CD14-positive monocyte (primary cell): ENCODE results near the gene GNA12. TPM values are rescaled to one million over a fixed set of nuclear protein-coding genes. Genes with fewer than 3 reads are reported as not detected.

ENCODE experiments used
- DNase-seq, 3 donors: peaks; one replicate each; pipeline ENCODE4 v3.0.0-alpha.2; 2011 to 2022
- H2AFZ ChIP-seq: 2 replicates; pipeline ENCODE4 v1.6.0; 2012; ENCODE audit warnings: mild to moderate bottlenecking, low read depth, low read length, inconsistent platforms; ENCODE audit not compliant: insufficient read depth, poor library complexity, severe bottlenecking
- H3K27ac ChIP-seq, 2 donors: 1 replicate in 1 of 2; 2 replicates in 1 of 2; pipeline ENCODE4 v1.5.1; 2012 to 2013; ENCODE audit warnings: low read length in 2 of 2, control low read depth in 1 of 2, inconsistent platforms in 1 of 2, low read depth in 1 of 2, mild to moderate bottlenecking in 1 of 2
- H3K27me3 ChIP-seq, 2 donors: one replicate each; pipeline versions ENCODE4 v1.6.0 to v1.6.1; 2011 to 2013; ENCODE audit warnings: low read length in 2 of 2; ENCODE audit not compliant: control insufficient read depth in 2 of 2, insufficient read depth in 2 of 2
- H3K36me3 ChIP-seq, 2 donors: replicated peaks in 1 of 2; 1 replicate in 1 of 2; 2 replicates in 1 of 2; pipeline versions ENCODE4 v1.5.1 to v1.6.1; 2012 to 2013; ENCODE audit warnings: low read length in 2 of 2, control low read depth in 1 of 2, inconsistent platforms in 1 of 2, mild to moderate bottlenecking in 1 of 2; ENCODE audit not compliant: insufficient read depth in 2 of 2, control insufficient read depth in 1 of 2
- H3K4me1 ChIP-seq, 2 donors: 1 replicate in 1 of 2; 2 replicates in 1 of 2; pipeline versions ENCODE4 v1.5.1 to v1.6.1; 2012 to 2013; ENCODE audit warnings: low read length in 2 of 2, control low read depth in 1 of 2, inconsistent platforms in 1 of 2, mild to moderate bottlenecking in 1 of 2, moderate library complexity in 1 of 2; ENCODE audit not compliant: insufficient read depth in 2 of 2, control insufficient read depth in 1 of 2
- H3K4me2 ChIP-seq: replicated peaks from 2 replicates; pipeline ENCODE3; 2012; ENCODE audit warnings: low read length, moderate library complexity, mild to moderate bottlenecking; ENCODE audit not compliant: poor library complexity, severe bottlenecking; ENCODE audit errors: extremely low read depth
- H3K4me3 ChIP-seq, 3 experiments: fragments of 200-600 bp in 1 of 3; sonication (generic) in 1 of 3; replicated peaks in 1 of 3; 1 replicate in 2 of 3; 2 replicates in 1 of 3; pipeline ENCODE4 v1.5.1; 2011 to 2013; ENCODE audit warnings: low read length in 3 of 3, mild to moderate bottlenecking in 3 of 3, control low read depth in 2 of 3, low read depth in 2 of 3, inconsistent platforms in 1 of 3, moderate library complexity in 1 of 3
- H3K79me2 ChIP-seq: 2 replicates; pipeline ENCODE4 v1.6.0; 2012; ENCODE audit warnings: mild to moderate bottlenecking, control low read depth, inconsistent platforms, low read length, moderate library complexity; ENCODE audit not compliant: insufficient read depth
- H3K9ac ChIP-seq: 2 replicates; pipeline ENCODE4 v1.6.0; 2017; ENCODE audit warnings: low read length, mild to moderate bottlenecking; ENCODE audit not compliant: insufficient read depth, poor library complexity, severe bottlenecking
- H3K9me3 ChIP-seq, 2 donors: replicated peaks in 1 of 2; 1 replicate in 1 of 2; 2 replicates in 1 of 2; pipeline versions ENCODE4 v1.5.1 to v1.6.1; 2012 to 2013; ENCODE audit warnings: low read length in 2 of 2, control low read depth in 1 of 2; ENCODE audit not compliant: control insufficient read depth in 1 of 2, insufficient read depth in 1 of 2
- H4K20me1 ChIP-seq: 2 replicates; pipeline ENCODE4 v1.6.0; 2012; ENCODE audit warnings: mild to moderate bottlenecking, low read length, control low read depth, moderate library complexity; ENCODE audit not compliant: insufficient read depth
- H3K27ac Mint-ChIP-seq, 7 donors: one replicate each; pipeline ENCODE4 v1.8.0; 2020; ENCODE audit warnings: mild to moderate bottlenecking in 7 of 7, mixed read lengths in 7 of 7, moderate library complexity in 6 of 7, inconsistent platforms in 2 of 7
- H3K27me3 Mint-ChIP-seq, 3 donors: one replicate each; pipeline ENCODE4 v1.8.0; 2021 to 2022; ENCODE audit warnings: low read depth in 3 of 3, mild to moderate bottlenecking in 3 of 3, mixed read lengths in 3 of 3, moderate library complexity in 3 of 3, inconsistent platforms in 1 of 3
- H3K36me3 Mint-ChIP-seq, 2 donors: one replicate each; pipeline ENCODE4 v1.8.0; 2020; ENCODE audit warnings: mixed read lengths in 2 of 2, inconsistent platforms in 1 of 2, mild to moderate bottlenecking in 1 of 2
- H3K4me1 Mint-ChIP-seq: one replicate; pipeline ENCODE4 v1.8.0; 2020; ENCODE audit warnings: mild to moderate bottlenecking, mixed read lengths
- H3K4me3 Mint-ChIP-seq, 2 donors: one replicate each; pipeline ENCODE4 v1.8.0; 2020; ENCODE audit warnings: mild to moderate bottlenecking in 2 of 2, mixed read lengths in 2 of 2, moderate library complexity in 1 of 2
- H3K9me3 Mint-ChIP-seq, 7 donors: one replicate each; pipeline ENCODE4 v1.8.0; 2020 to 2022; ENCODE audit warnings: mixed read lengths in 7 of 7, mild to moderate bottlenecking in 6 of 7, moderate library complexity in 6 of 7, inconsistent platforms in 2 of 7
- WGBS: methylation state at CpG from one replicate; pipeline ENCODE4 v1.1.5; 2013; ENCODE audit warnings: missing lambda C conversion rate; ENCODE audit not compliant: insufficient coverage; 5-methylcytosine and 5-hydroxymethylcytosine counted together
- intact Hi-C, 2 donors: fragments of 100-400 bp; cut with micrococcal nuclease; formaldehyde crosslinking; loops; one replicate each; pipeline versions ENCODE4 v1.15.0 to v1.15.1; 2023
- polyA plus RNA-seq, 3 donors: library from polyadenylated mRNA; depleted of rRNA in 1 of 3; unstranded in 2 of 3; stranded (reverse) in 1 of 3; fragments of 300-500 nt in 2 of 3; fragments of >200 nt in 1 of 3; fragmentation: Illumina TruSeq in 2 of 3; gene quantifications; 1 replicate in 2 of 3; 2 replicates in 1 of 3; pipeline ENCODE4 v1.2.3, GENCODE V29; 2012 to 2021
- TF ChIP-seq, protein P1 (sequence below): fragments of 200-600 bp; IDR thresholded peaks from one replicate; pipeline ENCODE4 v1.8.0; 2022; ENCODE audit warnings: antibody characterized with exemption, mild to moderate bottlenecking

GNA12 gene
- polyA plus RNA-seq, 3 donors: 3.4 to 25.9 (median 10.6) TPM

- DNase-seq: peak; percentile 55 to 86 (median 65)
- Histone ChIP-seq H3K9ac (peak overlapping the region; percentile 34), H3K9me3 (no peaks in the 10 kb centered on the region), H3K36me3 (no peaks in the 10 kb centered on the region), H3K27me3 (peaks cover 15 to 41% of the 10 kb centered on the region in 2 donors), H3K79me2 (no peaks in the 10 kb centered on the region), H3K27ac (peak overlapping the region; percentile 55 to 60), H3K4me1 (peaks cover 80 to 82% of the 10 kb centered on the region in 2 donors), H3K4me2 (peak overlapping the region; percentile 13), H2AFZ (no peak overlapping the region), H3K4me3 (no peak overlapping the region), H4K20me1 (no peaks in the 10 kb centered on the region)
- Mint-ChIP-seq H3K9me3 (peaks cover 0 to 13% (median 3%) of the 10 kb centered on the region in 7 donors), H3K27me3 (peaks cover 43 to 59% (median 47%) of the 10 kb centered on the region in 3 donors), H3K36me3 (peaks cover 2 to 4% of the 10 kb centered on the region in 2 donors), H3K4me3 (peak overlapping the region; percentile 48 to 73), H3K4me1 (peaks cover 43% of the 10 kb centered on the region), H3K27ac (peak overlapping the region in 6 of 7 donors; percentile 85 to 95 (median 91))
- 63% methylated on average over 11 of the region's 18 CpGs for WGBS
- intact Hi-C loops: no loop called here
- TF ChIP-seq, protein P1, sequence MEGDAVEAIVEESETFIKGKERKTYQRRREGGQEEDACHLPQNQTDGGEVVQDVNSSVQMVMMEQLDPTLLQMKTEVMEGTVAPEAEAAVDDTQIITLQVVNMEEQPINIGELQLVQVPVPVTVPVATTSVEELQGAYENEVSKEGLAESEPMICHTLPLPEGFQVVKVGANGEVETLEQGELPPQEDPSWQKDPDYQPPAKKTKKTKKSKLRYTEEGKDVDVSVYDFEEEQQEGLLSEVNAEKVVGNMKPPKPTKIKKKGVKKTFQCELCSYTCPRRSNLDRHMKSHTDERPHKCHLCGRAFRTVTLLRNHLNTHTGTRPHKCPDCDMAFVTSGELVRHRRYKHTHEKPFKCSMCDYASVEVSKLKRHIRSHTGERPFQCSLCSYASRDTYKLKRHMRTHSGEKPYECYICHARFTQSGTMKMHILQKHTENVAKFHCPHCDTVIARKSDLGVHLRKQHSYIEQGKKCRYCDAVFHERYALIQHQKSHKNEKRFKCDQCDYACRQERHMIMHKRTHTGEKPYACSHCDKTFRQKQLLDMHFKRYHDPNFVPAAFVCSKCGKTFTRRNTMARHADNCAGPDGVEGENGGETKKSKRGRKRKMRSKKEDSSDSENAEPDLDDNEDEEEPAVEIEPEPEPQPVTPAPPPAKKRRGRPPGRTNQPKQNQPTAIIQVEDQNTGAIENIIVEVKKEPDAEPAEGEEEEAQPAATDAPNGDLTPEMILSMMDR: no peak
Measured at GRCh38 chr7:2691011-2691707, 152.9 kb downstream of the GNA12 start.

GRCh38 chr7:2689951-2690705 is 154.0 kb downstream of the GNA12 start:
- intact Hi-C loops: loop anchor here in 1 of 2 donors (2.0 kb wide), 1 partner anchor 15 kb away; no protein-coding TSS in a partner anchor
- Histone ChIP-seq H3K4me3 (no peak overlapping the region), H3K27me3 (peaks cover 15 to 46% of the 10 kb centered on the region in 2 donors), H3K9ac (peak overlapping the region; percentile 12), H3K36me3 (no peaks in the 10 kb centered on the region), H3K27ac (peak overlapping the region in 1 of 2 donors; percentile 60), H3K4me2 (no peak overlapping the region), H3K79me2 (no peaks in the 10 kb centered on the region), H3K9me3 (no peaks in the 10 kb centered on the region), H3K4me1 (peaks cover 70 to 71% of the 10 kb centered on the region in 2 donors), H4K20me1 (no peaks in the 10 kb centered on the region), H2AFZ (no peak overlapping the region)
- Mint-ChIP-seq H3K27ac (peak overlapping the region in 5 of 7 donors; percentile 57 to 95 (median 76)), H3K4me3 (peak overlapping the region in 1 of 2 donors; percentile 85), H3K36me3 (peaks cover 2 to 4% of the 10 kb centered on the region in 2 donors), H3K4me1 (peaks cover 43% of the 10 kb centered on the region), H3K27me3 (peaks cover 45 to 67% (median 57%) of the 10 kb centered on the region in 3 donors), H3K9me3 (peaks cover 0 to 13% (median 3%) of the 10 kb centered on the region in 7 donors)
- TF ChIP-seq, protein P1: no peak
- 61% methylated on average over 13 of the region's 23 CpGs for WGBS
- DNase-seq: peak; percentile 37 to 89 (median 66)
